ENCODE results near the gene TBX21.

Gene TBX21

DNA sequence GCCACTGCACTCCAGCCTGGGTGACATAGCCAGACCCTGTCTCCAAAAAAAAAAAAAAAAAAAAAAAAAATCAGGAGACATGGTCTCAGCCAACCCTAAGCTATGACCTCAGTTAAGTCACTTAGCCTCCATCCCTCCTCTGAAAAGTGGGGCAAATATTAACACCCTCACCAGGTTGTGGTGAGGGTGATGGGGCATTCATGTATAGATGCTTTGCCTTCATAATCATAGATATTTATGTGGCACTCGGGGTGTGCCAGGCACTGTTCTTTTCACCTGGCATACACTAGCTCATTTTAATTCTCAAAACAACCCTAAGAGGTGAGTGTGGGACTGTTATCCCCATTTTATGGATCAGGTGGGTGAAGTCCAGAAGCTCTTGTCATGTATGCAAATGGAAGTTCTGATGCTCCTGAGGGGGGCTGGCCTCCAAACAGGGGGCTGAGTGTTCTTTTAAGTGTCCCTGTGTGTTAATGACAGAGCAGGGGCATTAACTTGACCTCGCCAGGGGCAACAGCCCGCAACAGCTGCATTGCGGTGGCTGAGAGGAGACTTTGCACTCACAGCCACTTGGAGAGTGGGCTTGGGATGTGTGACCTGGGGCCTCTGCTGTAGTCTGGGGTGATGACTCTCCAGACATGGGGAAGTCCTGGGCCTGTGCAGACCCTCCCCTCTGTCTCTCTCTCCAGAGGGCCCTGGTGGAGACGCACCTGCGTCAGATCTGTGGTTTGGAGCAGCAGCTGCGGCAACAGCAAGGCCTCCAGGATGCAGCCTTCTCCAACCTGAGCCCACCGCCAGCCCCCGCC, 34.9 kb upstream of the TBX21 start:
- Histone ChIP-seq H3K9ac (ENCODE audit: low read length) (no peak overlapping the region), H3K27me3 (ENCODE audit: low read length) (no peaks in the 10 kb centered on the region), H3F3A (ENCODE audit: insufficient read depth) (no peaks in the 10 kb centered on the region), H2AFZ (ENCODE audit: low read depth, low read length, severe bottlenecking) (no peak overlapping the region), H4K20me1 (ENCODE audit: low read depth, low read length) (no peaks in the 10 kb centered on the region), H3K4me3 (ENCODE audit: insufficient read depth, low read length, poor library complexity, severe bottlenecking) (no peak overlapping the region), H3K36me3 (ENCODE audit: low read length) (no peaks in the 10 kb centered on the region), H3K79me2 (ENCODE audit: insufficient read depth, low read length) (no peaks in the 10 kb centered on the region), H3K9me2 (replicated peaks; ENCODE audit: insufficient read depth, low read length) (no peaks in the 10 kb centered on the region), H3K27ac (ENCODE audit: low read depth, low read length) (no peak overlapping the region), H3K4me2 (ENCODE audit: low read depth, low read length, poor library complexity, severe bottlenecking) (no peak overlapping the region), H3K9me3 (ENCODE audit: insufficient read depth, low read length) (no peaks in the 10 kb centered on the region)
- TF ChIP-seq, protein P1, sequence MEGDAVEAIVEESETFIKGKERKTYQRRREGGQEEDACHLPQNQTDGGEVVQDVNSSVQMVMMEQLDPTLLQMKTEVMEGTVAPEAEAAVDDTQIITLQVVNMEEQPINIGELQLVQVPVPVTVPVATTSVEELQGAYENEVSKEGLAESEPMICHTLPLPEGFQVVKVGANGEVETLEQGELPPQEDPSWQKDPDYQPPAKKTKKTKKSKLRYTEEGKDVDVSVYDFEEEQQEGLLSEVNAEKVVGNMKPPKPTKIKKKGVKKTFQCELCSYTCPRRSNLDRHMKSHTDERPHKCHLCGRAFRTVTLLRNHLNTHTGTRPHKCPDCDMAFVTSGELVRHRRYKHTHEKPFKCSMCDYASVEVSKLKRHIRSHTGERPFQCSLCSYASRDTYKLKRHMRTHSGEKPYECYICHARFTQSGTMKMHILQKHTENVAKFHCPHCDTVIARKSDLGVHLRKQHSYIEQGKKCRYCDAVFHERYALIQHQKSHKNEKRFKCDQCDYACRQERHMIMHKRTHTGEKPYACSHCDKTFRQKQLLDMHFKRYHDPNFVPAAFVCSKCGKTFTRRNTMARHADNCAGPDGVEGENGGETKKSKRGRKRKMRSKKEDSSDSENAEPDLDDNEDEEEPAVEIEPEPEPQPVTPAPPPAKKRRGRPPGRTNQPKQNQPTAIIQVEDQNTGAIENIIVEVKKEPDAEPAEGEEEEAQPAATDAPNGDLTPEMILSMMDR (IDR thresholded peaks at IDR 0.05; ENCODE audit: insufficient read depth, low read length, poor library complexity, severe bottlenecking): no peak
- TF ChIP-seq EZH2phosphoT487 (conservative IDR thresholded peaks at IDR 0.05; ENCODE audit: low read length): no peak

DNA sequence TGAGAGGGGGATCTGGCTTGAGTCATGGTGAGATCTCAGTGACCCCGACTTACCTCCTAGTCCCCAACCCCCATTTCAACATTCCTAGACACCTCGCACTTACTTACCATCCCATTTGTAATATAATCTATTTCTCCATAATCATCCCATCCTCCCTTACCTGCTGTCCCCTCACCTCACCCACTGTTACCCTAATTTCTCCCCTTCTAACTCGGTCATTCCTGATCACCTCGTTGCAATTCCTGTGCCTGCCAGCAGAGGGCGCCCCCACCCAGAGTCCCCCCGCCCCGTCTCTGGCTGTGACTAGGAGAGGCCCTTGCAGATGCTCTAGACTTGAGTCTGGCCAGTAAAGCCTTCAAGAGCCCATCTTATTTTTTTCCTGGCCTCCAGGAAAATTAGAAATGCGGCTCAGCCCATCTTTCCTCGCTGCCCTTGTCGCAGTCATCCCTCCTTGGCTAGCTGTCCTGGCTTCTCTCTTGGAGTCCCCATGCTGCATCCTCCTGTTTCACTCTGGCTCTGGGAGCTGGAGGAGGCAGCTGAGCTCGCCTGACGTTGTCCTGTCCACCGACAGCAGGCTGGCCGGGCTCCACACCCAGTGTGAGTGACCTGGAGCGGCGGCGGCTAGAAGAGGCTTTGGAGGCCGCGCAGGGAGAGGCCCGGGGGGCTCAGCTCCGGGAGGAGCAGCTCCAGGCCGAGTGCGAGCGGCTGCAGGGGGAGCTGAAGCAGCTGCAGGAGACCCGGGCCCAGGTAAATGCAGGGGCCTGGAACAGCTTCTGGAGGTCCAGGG, 34.1 kb upstream of the TBX21 start:
- no peaks in the 10 kb centered on the region for H3K27me3 ChIP-seq (ENCODE audit: low read length)
- H3K36me3 ChIP-seq (ENCODE audit: low read length): no peaks in the 10 kb centered on the region
- H3K9me2 ChIP-seq (replicated peaks; ENCODE audit: insufficient read depth, low read length): no peaks in the 10 kb centered on the region
- no peaks in the 10 kb centered on the region for H3F3A ChIP-seq (ENCODE audit: insufficient read depth)
- H3K27ac ChIP-seq (ENCODE audit: low read depth, low read length): no peak overlapping the region
- no peak overlapping the region for H3K9ac ChIP-seq (ENCODE audit: low read length)
- no peak overlapping the region for H3K4me2 ChIP-seq (ENCODE audit: low read depth, low read length, poor library complexity, severe bottlenecking)
- TF ChIP-seq EZH2phosphoT487 (conservative IDR thresholded peaks at IDR 0.05; ENCODE audit: low read length): no peak
- TF ChIP-seq, protein P1 (IDR thresholded peaks at IDR 0.05; ENCODE audit: insufficient read depth, low read length, poor library complexity, severe bottlenecking): peak; percentile 99
- no peak overlapping the region for H3K4me3 ChIP-seq (ENCODE audit: insufficient read depth, low read length, poor library complexity, severe bottlenecking)
- H3K79me2 ChIP-seq (ENCODE audit: insufficient read depth, low read length): no peaks in the 10 kb centered on the region
- no peaks in the 10 kb centered on the region for H4K20me1 ChIP-seq (ENCODE audit: low read depth, low read length)
- no peak overlapping the region for H2AFZ ChIP-seq (ENCODE audit: low read depth, low read length, severe bottlenecking)
- no peaks in the 10 kb centered on the region for H3K9me3 ChIP-seq (ENCODE audit: insufficient read depth, low read length)

DNA sequence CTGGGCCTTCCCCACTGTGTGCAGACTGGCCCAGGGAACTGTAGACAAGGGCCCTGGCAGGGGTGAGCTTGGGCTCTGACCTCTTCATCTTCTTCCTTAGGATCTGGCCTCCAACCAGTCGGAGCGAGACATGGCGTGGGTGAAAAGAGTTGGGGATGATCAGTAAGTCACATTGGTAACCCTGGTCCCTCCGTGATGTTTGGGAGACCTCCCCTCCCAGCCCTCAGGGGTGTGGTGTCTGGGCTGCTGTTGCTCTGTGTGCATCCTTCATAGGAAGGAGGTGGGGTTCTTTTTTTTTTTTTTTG, 33.5 kb upstream of the TBX21 start:
- Histone ChIP-seq H3F3A (ENCODE audit: insufficient read depth) (no peaks in the 10 kb centered on the region), H2AFZ (ENCODE audit: low read depth, low read length, severe bottlenecking) (no peak overlapping the region), H3K79me2 (ENCODE audit: insufficient read depth, low read length) (no peaks in the 10 kb centered on the region), H3K4me3 (ENCODE audit: insufficient read depth, low read length, poor library complexity, severe bottlenecking) (no peak overlapping the region), H3K9me3 (ENCODE audit: insufficient read depth, low read length) (no peaks in the 10 kb centered on the region), H3K36me3 (ENCODE audit: low read length) (no peaks in the 10 kb centered on the region), H3K9ac (ENCODE audit: low read length) (no peak overlapping the region), H3K9me2 (replicated peaks; ENCODE audit: insufficient read depth, low read length) (no peaks in the 10 kb centered on the region), H3K27me3 (ENCODE audit: low read length) (no peaks in the 10 kb centered on the region), H3K27ac (ENCODE audit: low read depth, low read length) (no peak overlapping the region), H4K20me1 (ENCODE audit: low read depth, low read length) (no peaks in the 10 kb centered on the region), H3K4me2 (ENCODE audit: low read depth, low read length, poor library complexity, severe bottlenecking) (no peak overlapping the region)
- TF ChIP-seq EZH2phosphoT487 (conservative IDR thresholded peaks at IDR 0.05; ENCODE audit: low read length): no peak
- TF ChIP-seq, protein P1 (IDR thresholded peaks at IDR 0.05; ENCODE audit: insufficient read depth, low read length, poor library complexity, severe bottlenecking): no peak

All from SU-DHL-6 (cell line).